GM18511 (cell line): ENCODE results near the gene CES4A.
"Not testable (repeated sequence)": the region's sequence is repeated elsewhere in the genome, so short reads cannot be mapped to it uniquely, and the experiment has no call there.

Source experiments
- ATAC-seq: cut with Tn5 transposase; IDR thresholded peaks from one replicate; pipeline ENCODE4 v1.9.1; 2021; ENCODE audit warnings: mild to moderate bottlenecking, moderate library complexity; ENCODE audit not compliant: unreplicated experiment

Gene CES4A

DNA sequence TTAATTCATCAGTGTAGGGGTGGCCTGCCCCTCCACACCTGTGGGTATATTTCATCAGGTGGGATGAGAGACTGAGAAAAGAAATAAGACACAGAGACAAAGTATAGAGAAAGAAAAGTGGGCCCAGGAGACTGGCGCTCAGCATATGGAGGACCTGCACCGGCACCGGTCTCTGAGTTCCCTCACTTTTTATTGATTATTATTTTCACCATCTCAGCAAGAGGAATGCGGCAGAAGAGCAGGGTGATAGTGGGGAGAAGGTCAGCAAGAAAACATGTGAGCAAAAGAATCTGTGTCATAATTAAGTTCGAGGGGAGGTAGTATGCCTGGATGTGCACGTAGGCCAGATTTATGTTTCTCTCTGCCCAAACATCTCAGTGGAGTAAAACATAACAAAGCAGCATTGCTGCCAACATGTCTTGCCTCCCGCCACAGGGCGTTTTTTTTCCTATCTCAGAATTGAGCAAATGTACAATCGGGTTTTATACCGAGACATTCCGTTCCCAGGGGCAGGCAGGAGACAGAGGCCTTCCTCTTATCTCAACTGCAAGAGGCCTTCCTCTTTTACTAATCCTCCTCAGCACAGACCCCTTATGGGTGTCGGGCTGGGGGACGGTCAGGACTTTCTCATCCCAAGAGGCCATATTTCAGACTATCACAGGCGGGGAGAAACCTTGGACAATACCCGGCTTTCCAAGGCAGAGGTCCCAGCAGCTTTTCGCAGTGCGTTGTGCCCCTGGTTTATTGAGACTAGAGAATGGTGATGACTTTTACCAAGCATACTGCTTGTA, 32.8 kb upstream of the CES4A start:
- ATAC-seq, result not testable (repeated sequence)

DNA sequence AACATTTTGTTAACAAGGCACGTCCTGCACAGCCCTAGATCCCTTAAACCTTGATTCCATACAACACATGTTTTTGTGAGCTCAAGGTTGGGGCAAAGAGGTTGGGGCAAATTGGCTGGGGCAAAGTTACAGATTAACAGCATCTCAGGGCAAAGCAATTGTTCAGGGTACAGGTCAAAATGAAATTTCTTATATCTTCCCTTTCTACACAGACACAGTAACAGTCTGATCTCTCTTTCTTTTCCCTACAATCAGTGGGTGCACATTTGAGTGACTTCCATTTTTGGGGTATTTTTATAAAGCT, 32.3 kb upstream of the CES4A start:
- not testable (repeated sequence) for ATAC-seq

DNA sequence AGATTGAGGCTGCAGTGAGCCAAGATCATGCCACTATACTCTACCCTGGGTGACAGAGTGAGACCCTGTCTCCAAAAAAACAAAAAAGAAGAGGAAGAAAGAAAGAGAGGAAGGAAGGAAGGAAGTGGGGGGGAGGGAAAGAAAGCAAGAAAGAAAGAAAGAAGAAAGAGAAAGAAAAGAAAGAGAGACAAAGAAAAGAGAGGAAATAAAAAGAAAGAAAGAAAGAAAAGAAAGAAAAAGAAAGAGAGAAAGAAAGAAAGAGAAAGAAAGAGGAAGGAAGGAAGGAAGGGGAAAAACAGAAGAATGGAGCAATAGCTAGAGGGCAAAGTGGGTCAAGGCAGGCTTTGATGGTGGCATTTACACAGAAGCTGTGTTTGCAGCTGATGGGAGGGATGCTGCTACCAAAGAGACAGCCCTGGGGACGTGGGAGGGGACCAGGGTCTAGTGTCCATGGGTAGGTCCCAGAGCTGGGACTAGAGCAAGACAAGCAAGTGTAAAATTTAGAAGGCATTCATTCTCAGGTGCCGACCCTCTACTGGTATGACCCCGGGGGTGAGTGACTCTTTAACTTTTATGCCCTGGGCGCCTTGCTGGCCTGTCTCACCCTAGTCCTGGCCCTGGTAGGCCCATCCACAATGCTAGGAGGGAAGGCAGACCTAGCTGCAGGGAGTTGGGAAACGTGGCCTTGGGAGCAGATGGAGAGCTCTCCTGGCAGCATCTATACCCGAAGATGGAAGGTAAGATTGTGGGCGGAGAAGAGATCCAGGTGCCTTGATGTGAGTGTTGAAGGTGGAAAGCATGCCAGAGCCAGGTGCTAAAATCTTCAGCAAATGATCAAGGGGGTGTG, 29.3 kb upstream of the CES4A start:
- no peak for ATAC-seq

DNA sequence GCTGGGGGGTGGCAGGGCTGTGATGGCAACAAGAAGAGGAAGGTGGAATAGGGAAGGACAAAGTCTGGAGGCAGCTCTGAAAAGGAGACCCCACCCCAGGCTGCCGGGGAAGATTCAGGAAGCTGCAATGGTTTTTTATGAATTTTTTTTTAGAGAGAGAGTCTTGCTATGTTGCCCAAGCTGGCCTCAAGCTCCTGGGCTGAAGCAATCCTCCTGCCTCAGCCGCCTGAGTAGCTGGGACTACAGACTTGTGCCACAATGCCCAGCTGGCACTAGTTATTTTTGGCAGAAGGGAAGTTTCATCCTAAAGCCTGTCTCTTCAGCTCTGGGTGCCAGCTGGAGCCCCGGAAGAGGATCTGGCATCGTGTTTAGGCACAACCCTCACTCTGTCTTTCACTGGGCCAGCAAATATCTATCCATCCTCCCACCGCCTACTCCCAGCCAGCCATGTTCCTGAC, 28.7 kb upstream of the CES4A start:
- no peak for ATAC-seq

DNA sequence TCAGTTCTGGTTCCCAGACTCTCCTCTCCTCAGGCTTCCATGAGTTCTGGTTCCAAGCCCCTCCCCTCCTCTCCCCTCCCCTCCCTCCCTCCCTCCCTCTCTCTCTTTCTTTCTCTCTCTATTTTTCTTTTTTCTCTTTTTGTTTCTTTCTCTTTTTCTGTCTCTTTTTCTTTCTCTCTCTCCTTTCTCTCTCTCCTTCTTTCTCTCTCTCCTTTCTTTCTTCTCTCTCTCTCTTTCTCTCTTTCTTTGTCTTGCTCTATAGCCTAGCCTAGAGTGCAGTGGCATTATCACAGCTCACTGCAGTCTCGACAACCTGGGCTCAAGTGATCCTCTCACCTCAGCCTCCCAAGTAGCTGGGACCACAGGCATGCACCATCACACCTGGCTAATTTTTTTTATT, 28.1 kb upstream of the CES4A start:
- ATAC-seq, result no peak

DNA sequence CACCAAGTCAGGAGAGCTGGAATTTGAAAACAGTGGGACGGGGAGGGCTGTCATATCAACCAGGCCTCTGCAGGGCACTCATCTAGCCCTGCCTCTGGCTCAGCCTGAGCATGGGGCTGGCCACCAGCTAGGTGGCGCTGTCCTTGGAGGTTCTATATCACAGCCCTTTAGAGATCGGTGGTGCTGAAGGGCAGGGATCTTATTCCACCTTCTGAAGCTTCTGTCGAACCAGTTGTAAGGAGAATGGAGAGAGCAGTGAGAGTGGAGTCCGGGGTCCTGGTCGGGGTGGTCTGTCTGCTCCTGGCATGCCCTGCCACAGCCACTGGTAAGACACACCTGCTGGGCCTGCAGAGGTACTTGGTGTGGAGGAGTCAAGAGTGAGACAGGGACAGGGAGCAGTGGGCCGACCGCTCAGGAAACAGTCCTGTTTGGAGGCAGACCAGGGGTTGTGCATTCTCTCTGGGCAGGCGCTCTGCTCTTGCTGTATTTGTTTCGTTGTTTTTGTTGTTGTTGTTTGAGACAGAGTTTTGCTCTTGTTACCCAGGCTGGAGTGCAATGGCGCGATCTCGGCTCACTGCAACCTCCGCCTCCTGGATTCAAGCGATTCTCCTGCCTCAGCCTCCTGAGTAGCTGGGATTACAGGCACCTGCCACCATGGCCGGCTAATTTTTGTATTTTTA, 27.2 kb upstream of the CES4A start, which contains the start of gene CES3:
CES3 (plus strand) TSS at position 202 of the 680 bp plus-strand sequence; CDS start at position 244, 42 bp downstream.
- ATAC-seq, result peak; percentile 86

DNA sequence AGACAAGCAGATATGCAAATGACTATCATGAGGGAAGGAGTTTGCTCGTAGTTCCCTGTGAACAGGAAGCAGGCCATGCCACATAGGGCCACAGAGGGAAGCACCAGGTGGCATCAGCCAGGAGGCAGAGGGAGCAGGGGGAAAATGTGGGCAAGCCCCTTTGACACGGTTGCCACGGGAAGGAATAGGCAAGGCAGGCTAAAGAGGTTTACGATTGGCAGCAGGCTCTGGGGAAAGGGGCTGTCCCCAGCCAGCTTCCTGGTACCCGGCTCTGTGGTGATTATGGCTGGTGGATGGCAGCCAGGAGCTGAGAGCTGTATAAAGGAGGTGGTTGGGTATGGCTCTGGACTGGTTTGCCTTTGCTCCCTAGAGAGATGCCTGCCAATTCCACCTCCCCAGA, 26.5 kb upstream of the CES4A start:
- no peak for ATAC-seq

DNA sequence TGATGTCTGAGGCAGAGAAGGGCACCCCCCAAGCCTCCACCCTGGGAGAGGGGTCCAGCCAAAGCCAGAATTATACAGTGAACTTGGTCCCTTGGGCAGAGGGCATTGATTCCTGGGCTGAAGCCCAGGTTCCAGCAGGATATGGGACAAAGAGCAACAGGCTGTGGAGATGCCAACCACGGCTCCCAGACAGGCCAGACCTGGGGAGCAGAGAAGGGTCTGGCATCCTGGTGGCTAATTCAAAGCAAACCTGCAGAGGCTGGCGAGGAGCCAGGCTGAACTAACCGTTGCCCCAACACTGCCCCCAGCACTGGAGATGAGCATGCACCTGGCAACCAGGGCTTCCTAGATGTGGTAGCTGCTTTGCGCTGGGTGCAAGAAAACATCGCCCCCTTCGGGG, 24.3 kb upstream of the CES4A start:
- no peak for ATAC-seq

DNA sequence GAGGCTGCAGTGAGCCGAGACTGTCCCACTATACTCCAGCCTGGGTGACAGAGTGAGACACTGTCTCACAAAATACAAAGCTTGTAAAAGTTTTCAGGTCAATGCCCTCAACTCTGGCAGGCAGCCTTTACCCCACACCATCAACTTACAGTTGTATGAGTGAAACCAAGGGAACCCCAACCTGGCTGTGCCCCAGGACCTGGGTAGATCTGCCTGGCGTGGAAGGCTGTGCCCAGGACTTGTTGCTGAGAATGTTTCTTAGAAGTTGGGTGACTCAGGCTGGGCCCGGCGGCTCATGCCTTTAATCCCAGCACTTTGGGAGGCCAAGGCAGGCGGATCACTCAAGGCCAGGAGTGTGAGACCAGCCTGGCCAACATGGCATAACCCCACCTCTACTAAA, 19.5 kb upstream of the CES4A start:
- no peak for ATAC-seq

DNA sequence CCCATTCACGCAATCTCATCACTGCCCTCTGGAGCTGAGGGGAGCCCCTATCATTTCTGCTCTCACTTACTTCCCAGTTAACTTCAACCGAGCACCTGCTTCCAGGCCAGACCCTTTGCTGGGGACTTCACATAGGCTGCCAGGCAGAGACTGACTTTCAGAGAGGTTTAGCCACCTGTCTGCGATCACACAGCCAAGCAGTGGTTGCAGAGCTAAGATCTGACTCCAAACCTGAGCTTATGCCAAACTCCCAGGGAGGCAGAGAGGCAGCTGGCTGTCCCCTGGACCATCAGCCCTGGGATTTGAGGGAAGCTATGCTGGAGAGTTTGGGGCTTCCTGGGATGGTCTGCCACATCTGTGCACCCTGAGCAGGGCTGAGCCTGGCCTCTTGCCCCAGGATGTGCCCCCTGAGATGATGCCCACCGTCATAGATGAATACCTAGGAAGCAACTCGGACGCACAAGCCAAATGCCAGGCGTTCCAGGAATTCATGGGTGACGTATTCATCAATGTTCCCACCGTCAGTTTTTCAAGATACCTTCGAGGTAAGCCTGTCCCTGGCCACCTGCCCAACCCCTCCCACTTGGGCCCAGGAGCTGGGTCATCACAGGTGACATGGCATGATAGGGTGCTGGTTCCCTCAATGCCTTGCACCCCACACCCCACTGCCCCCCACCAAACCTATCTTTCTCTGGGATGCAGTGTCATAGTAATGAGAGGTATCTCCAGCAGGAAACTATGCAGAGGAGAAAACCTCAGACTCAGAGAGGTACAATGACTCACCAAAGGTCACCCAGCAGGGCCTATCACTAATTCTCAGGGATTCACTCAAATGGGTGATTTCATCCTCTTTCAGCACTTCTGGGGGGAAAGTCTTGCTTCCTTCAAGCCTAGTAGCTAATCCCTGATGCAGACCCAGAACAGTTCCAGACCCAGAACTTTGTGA, 17.3 kb upstream of the CES4A start:
- no peak for ATAC-seq

DNA sequence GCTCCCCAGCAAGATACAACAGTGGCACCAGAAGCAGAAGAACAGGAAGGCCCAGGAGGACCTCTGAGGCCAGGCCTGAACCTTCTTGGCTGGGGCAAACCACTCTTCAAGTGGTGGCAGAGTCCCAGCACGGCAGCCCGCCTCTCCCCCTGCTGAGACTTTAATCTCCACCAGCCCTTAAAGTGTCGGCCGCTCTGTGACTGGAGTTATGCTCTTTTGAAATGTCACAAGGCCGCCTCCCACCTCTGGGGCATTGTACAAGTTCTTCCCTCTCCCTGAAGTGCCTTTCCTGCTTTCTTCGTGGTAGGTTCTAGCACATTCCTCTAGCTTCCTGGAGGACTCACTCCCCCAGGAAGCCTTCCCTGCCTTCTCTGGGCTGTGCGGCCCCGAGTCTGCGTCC, 15.4 kb upstream of the CES4A start:
- no peak for ATAC-seq

DNA sequence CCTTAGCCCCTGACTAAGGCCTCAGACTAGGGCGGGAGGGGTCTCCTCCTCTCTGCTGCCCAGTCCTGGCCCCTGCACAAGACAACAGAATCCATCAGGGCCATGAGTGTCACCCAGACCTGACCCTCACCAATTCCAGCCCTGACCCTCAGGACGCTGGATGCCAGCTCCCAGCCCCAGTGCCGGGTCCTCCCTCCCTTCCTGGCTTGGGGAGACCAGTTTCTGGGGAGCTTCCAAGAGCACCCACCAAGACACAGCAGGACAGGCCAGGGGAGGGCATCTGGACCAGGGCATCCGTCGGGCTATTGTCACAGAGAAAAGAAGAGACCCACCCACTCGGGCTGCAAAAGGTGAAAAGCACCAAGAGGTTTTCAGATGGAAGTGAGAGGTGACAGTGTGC, 14.7 kb upstream of the CES4A start:
- no peak for ATAC-seq

DNA sequence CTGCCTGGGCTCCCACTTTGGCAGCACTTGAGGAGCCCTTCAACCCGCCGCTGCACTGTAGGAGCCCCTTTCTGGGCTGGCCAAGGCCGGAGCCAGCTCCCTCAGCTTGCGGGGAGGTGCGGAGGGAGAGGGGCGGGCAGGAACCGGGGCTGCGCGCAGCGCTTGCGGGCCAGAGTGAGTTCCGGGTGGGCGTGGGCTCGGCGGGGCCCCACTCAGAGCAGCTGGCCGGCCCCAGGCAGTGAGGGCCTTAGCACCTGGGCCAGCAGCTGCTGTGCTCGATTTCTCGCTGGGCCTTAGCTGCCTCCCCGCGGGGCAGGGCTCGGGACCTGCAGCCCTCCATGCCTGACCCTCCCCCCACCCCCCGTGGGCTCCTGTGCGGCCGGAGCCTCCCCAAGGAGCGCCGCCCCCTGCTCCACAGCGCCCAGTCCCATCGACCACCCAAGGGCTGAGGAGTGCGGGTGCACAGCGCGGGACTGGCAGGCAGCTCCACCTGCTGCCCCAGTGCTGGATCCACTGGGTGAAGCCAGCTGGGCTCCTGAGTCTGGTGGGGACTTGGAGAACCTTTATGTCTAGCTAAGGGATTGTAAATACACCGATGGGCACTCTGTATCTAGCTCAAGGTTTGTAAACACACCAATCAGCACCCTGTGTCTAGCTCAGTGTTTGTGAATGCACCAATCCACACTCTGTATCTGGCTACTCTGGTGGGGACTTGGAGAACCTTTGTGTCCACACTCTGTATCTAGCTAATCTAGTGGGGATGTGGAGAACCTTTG, 14.0 kb upstream of the CES4A start:
- ATAC-seq, result not testable (repeated sequence)

DNA sequence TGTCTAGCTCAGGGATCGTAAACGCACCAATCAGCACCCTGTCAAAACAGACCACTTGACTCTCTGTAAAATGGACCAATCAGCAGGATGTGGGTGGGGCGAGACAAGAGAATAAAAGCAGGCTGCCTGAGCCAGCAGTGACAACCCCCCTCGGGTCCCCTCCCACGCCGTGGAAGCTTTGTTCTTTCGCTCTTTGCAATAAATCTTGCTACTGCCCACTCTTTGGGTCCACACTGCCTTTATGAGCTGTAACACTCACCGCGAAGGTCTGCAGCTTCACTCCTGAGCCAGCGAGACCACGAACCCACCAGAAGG, 13.5 kb upstream of the CES4A start:
- not testable (repeated sequence) for ATAC-seq

DNA sequence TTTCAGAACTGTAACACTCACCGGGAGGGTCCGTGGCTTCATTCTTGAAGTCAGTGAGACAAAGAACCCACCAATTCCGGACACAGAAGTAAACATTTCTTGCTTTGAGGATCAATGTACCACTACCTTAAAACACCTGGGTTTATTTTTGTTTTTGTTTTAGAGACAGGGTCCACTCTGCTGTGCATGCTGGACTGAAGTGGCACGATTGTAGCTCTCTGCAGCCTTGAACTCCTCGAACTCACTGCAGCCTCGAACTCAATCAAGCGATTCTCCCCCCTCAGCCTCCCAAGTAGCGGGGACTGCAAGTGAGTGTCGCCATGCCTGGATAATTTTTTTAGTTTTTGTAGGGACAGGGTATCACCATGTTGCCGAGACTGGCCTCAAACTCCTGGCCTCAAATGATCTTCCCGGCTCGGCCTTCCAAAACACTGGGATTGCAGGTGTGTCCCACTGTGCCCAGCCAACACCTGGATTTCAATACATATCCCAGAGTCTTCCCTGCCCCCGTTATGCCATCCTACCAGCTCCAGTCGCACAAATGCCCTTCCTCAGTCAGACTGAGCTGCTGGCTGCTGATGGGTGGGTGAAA, 13.0 kb upstream of the CES4A start:
- ATAC-seq, result no peak

DNA sequence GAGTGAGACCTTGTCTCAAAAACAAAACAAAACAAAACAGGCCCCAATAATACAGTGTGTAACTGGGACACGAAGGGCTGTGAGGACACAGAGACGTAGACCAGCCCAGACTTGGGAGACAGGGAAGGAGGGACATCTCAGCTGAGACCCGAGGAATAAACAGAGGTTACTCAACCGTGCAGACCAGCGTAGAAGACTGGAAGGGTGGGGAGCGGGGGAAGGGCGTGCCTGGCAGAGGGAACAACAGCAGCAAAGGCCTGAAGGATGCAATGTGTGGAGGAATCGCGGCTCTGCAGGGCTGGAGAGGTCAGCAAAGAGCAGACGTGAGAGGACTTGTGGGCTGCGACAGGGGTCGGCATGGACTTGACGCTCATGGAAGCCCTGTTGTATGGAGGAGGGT, 11.6 kb upstream of the CES4A start:
- no peak for ATAC-seq

DNA sequence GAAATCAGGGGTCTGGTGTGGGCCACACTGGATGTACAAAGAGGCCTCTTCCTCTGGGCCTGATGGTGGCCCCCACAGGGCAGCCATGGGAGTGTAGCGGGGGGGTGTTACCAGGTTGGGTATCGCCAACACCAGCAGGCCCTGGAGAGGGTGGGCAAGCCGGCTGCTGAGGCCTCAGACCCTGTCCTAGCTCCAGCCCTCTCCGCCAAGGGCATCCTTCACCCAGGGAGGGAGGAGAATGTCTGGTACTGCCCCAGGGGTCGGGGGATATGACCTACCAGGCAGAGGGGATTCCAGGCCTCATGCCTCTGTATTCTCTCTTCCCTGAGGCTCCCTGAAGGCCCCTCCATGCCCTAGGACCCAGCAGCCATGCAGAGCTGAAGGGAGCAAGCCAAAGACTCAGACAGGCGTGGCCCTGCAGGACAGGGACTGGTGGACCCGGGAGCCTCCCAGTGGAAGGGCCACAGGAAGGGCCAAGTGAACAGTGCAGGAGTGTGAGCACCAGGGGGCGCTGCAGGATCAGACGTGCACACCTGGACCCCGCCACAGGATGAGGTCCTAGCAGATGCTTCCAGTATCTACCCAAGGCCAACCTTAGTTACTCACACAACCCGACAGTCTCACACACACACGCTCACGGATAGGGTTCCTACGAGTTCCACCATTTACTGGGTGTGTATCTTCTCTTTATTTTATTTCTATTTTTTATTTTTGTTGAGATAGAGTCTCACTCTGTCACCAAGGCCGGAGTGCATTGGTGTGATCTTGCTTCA, 10.9 kb upstream of the CES4A start:
- ATAC-seq, result peak; percentile 60

DNA sequence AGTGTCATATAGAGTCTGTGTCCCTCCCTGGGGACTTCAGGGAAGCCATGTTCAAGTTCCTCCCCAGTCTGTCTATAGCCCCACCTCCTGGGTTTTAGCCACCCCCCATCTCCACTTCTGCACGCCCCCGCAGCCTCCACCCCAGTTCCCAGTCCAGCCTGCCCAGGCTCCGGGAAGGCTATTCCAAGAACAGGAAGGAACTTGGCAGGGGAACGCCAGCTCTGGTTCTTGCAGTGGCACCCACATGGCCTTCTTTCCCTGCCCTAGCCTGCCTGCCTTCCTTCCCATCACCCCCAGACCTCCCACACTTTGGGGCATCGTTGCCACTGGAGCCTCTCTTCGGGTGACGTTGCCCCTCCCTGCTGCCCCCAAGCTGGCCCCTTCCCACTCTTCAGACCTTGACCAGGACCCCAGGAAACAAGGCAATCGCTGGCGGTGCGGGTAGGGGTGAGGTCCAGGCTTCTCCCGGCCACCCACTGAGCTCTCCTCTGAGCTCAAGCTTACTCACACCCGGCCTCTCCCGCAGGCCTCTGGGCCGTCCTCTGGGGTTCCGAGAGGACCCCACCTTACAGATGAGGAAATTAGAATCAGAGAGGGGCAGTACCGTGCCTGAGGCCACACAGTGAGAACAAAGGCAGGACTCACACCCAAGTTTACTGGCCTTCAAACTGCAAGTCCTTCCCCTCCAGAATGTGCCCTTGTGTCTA, 9.2 kb upstream of the CES4A start:
- ATAC-seq, result no peak
